Hematopoietic multipotent progenitor cell (in vitro differentiated cells): Measurements from ENCODE around the gene FOXRED1. TPM values are rescaled to one million over a fixed set of nuclear protein-coding genes. Genes with fewer than 3 reads are reported as not detected.

ENCODE experiments used
- DNase-seq, 3 donors: peaks; one replicate each; pipeline ENCODE4 v3.0.0-alpha.2; 2011 to 2015; ENCODE audit warnings: low read depth in 2 of 3, low spot score in 2 of 3
- small RNA-seq: library from RNA; depleted of rRNA; stranded (forward); fragments of <200 nt; gene quantifications from one replicate; pipeline ENCODE3, GENCODE V24; 2012
- total RNA-seq: library from RNA; depleted of rRNA; stranded (reverse); fragments of >200 nt; gene quantifications from one replicate; pipeline ENCODE4 v1.2.3, GENCODE V29; 2012

FOXRED1 gene
- total RNA-seq, 1 donor: 17.2 TPM

DNA sequence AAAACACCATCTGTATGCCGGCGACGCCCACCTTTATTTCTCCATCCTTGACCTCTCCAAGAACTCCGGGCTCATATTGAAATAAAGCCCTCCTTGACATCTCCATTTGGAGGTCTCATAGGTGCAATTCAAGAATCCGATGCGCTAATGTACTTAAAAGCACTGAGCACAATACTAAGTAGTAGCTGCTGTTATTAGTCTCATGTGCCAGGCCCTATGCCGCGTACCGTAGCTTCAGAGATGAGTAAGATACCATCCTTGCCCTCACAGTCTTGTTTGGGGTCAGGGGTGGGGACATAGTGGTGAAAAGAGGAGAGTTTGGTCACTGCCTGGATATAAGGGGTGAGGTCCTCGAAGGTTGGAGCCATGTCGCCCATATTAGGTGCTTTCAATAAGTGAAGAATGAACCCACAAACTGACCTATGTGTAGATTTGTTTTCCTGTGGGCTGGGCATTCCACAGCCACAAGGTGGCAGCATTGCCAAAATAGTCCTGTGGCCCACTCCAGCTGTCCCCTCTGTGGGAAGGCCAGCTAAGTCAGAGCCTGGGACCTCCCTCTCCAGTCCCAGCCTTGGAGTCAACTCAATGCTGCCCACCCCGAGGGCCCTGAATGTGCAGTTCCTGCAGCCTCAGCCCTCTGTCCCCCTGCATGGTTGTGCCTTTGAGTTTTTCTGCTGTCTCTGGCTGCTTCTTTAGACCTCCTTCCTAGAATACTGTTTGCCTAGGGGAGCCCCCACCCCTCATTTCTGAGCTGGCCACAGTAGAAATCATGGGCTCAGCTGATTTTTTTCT lies 41.4 kb downstream of the FOXRED1 start:
- peak in 2 of 3 donors; percentile 70 to 78 for DNase-seq

DNA sequence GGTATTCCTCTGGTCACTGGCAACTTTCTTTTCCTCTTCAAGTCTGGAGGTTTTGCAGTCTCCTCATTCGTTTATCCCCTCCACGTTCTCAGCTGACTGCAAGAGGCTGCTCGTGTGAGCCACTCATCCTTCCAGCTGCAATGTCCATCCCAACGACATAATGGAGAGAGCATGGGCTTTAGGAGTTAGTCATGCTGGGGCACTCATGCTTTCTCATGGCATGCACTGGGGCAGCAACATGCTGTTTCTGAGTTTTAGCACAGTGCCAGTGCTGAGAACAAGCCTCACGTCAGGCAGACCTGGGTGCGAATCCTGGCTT lies 42.0 kb downstream of the FOXRED1 start:
- DNase-seq: no peak

DNA sequence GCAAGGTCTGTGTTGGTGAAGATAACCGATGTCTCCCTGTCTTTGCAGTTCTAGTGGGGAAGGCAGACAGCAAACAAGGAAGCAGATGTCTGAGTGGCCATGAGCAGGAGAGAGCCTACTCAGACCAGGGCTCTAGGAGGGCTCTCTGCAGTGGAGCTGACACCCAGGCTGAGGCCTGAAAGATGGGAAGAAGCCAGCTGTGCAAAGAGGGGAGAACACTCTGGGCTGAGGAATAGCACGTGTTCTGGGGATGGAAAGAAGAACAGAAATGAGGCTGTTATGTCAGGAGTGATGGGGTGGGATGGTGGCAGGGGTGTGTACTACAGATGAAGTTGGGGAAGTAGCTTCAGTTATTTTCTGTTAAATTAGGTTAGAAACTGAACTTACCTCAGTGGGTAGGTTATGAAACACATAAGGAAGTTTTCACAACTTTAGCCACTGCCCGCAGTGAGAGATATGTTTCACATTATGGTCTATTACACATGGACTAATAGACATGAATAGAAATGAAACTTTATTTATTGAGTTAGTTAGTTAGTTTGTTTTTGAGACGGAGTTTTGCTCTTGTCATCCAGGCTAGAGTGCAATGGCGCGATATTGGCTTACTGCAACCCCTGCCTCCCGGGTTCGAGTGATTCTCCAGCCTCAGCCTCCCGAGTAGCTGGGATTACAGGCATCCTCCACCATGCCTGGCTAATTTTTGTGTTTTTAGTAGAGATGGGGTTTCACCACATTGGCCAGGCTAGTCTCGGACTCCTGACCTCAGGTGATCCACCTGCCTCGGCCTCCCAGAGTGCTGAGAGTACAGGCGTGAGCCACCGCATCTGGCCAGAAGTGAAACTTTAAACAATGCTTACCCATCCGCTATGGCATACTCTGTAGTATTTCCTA lies 42.7 kb downstream of the FOXRED1 start:
- peak in 2 of 3 donors; percentile 25 to 61 for DNase-seq

DNA sequence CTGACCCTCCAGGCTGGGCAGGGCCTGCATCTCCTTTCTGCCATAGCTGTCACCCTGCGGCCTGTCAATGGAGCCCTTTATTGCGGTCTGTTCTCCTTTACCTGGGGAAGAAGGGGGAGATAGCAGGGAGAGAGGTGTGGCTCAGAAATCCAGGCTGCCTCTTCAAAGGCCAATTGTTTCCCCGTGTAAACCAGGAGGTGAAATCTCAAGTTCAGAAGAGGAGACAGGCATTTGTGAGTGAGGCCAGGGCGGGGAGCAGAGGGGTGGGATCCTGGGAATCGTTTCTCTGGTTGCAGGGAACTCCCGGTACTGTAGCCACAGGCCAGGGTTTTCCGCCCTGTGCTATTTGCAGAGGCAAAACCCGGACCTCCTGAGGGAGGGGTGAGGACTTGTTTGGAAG lies 44.0 kb downstream of the FOXRED1 start:
- no peak for DNase-seq

DNA sequence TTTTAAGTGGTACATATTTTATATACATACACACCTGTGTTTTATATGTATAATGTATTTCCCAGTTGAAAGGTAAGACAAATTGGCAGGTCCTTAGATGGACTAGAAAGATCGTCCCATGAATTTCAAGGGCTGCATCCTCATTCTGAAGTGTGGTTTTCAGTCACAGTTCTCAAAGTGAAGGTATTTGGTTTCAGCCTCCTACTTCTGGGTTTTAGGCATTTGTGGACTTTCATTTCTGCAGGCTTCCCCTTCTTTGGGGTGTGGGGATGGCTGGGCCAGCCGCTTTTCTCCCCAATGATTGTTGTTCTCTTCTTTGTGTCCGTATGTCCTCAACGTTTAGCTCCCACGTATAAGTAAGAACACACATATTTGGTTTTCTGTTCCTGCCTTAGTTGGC lies 44.9 kb downstream of the FOXRED1 start:
- DNase-seq: no peak

DNA sequence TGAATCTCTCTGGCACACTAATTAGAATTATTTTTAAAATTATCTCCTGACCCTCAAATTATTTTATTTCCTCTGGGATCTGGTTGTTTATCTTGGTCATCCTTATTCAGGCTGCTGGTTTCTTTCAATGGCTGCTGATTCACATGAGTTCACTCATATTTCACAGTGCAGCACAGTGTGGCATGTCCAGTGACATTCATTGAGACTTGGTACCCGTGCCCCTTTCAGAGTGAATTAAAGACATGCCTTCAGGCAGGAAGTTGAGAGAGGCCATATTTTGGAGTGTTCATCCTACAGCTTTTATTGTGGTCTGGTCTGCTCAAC lies 48.4 kb downstream of the FOXRED1 start:
- DNase-seq: no peak

DNA sequence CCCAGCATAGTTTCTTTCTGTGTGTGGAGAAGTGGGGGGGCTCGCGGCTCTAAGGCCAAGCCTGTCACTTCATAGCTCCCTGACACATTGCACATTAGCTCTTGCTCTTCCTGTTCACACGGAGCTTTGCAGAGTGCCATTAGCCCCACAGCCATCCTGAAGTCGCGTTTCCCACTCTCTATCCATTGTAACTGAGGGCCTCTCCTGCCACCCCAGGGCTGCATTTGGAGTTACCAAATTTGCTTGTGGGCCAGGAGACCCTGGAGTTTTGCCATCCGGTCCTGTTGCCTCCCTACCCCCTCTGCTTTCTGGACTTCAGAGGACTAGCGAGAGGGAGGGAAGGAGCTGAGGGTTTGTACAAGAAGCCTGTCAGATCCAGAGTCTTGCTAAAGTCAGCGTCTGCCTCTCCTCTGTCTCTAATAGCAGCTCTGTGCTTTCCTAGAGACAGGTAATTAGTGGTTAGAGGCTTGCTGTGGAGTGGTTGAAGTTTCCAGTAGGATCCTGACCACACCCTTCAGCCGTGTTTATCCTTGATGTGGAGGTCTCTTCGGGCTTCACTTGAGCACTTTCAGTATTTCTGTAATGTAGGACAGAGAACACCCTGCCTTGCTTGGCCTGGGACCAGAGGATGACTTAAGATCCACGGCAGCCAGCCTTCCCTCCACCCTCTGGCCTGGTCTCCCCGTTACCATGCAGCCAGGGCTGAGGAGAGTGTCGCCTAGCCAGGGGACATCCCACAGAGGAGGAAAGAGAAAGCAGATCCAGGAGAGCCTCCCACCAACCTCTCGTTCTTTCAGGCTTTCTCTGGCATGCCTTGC lies 49.0 kb downstream of the FOXRED1 start:
- DNase-seq: peak in 2 of 3 donors; percentile 47 to 70

DNA sequence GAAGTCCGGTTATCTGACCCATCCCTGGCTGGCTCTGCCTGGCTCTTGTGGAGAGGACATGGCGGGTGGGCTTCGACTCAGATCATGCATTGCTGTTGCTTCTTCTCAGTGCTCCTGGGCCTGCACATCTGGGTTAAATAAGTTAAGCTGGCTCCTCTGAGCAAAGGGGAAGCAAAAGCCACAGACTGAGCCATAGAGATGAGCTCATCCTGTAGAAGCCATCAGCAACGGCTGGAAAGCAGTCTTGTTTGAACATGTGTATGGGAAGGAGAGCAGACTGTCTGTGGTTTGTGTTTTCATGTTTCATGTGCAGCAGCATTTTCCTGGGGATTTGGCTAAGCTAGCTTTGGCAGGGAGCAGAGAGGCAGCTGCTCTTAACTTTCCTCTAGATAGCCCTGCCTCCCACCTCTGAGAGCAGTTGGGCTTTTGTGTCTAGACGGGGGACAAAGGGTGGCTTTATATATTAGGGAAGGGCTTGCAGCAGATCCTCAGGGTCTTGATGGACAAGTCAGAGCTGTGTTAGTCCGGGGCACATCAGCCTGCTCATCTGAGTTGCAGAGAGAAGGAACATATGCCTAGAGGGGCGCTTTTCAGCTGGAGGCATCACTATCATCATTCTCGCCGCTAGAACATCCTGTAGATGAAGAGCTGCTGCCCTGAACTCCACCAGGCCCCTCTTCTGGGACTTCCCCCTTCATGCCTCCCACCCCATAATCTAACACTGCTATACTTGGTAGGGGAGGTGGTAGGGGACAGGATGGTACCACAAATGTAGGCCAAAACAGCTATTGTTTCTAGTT lies 49.8 kb downstream of the FOXRED1 start:
- DNase-seq: peak in 2 of 3 donors; percentile 68 to 84

DNA sequence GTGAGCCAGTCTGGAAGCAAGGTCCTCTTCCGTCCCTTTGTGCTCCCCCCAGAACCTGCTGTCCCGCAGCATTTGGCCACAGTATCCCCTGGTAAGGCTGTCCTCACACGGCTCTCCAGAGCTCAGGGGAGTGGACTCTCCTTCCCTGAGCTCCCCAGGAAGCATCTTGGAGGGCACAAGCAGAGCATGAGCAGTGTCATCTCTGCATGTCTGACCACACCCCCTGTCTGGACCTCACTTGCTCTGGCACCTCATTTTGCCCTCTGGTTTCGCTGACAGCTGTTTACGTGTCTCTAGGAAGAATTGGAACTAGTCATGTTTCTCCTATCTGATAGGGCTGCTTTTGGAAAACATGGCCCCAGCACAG lies 50.4 kb downstream of the FOXRED1 start:
- DNase-seq: no peak

DNA sequence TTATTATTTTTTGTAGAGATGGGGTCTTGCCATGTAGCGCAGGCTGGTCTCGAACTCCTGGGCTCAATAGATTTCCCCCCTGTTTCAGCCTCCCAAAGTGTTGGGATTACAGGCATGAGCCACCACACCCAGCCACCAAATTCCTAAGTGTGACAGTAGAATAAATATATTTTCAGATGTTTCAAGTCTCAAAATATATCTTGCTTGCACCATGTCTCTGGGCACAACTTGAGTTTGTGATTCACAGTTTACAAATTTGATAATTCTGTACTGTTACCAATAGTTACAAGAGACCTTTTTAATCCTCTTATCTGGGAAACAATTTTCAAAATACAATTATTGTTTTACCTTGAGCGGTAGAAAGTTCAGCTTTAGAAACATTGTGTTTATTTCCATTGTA lies 54.0 kb downstream of the FOXRED1 start:
- DNase-seq: no peak

DNA sequence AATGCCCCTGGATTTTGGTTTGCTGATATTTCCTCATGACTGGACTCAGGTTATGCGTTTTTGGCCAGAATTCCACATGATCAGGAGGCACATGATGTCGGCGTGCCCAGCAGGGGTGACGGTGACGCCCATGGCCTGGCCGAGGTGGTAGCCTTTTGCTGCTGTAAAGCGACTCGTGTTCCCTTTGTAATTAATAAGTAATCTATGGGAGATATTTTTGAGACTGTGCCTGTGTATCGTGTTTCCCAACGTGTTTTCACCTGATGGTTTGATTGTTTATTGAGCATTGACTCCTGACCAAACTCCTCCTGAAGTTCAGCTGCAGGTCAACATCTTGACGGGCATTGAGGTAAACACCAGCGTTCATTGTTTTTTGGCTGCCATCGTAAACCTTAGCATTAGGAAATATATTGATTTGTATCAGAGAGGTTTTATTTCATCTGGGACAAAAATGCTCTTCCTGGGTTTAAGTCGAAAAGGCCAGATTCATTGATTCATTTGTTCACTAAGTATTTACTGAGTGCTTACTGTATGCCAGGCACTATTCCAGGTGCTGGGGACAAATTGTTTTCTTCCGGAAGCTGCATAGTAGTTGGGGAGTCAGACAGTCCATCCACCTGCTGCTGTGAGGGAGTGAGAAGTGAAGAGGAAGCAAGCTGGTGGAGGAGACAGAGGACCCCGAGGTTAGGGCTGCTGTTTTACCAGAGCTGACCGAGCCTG lies 58.5 kb downstream of the FOXRED1 start:
- DNase-seq: no peak

Small RNA genes lying within 50 kb of the gene (small RNA-seq; reads per million reads assigned to genes)
- not detected for gene RN7SL351P

Other genes with a start within 250 kb of the FOXRED1 start
- 0.27 TPM for gene CDON, start 206.3 kb upstream of the FOXRED1 start, total RNA-seq
- gene RPUSD4, start 57.5 kb upstream of the FOXRED1 start, total RNA-seq: 66.8 TPM
- gene FAM118B, start 57.4 kb upstream of the FOXRED1 start, total RNA-seq: 7.0 TPM
- gene SRPRA, start 259 bp upstream of the FOXRED1 start, total RNA-seq: 113 TPM
- gene TIRAP, start 13.9 kb downstream of the FOXRED1 start, total RNA-seq: 6.5 TPM
- 18.9 TPM for gene DCPS, start 34.9 kb downstream of the FOXRED1 start, total RNA-seq
- gene ST3GAL4, start 86.5 kb downstream of the FOXRED1 start, total RNA-seq: 37.7 TPM